HG03159 (cell line): Measurements from ENCODE around the gene SUPT5H.
A peak's percentile ranks its signal among the peaks of the same experiment; 100 is the strongest.
"Not testable (repeated sequence)": the region's sequence is repeated elsewhere in the genome, so short reads cannot be mapped to it uniquely, and the experiment has no call there.

ENCODE experiments used
- ATAC-seq: cut with Tn5 transposase; IDR thresholded peaks from one replicate; pipeline ENCODE4 v1.9.1; 2021; ENCODE audit warnings: mild to moderate bottlenecking, moderate library complexity; ENCODE audit not compliant: unreplicated experiment

The SUPT5H gene

GRCh38 chr19:39463403-39463802 is 18.0 kb downstream of the SUPT5H start:
- no peak for ATAC-seq

- ATAC-seq = no peak
These were observed 20.8 kb downstream of the SUPT5H start for GRCh38 chr19:39465956-39466747.

- no peak for ATAC-seq
These were observed 22.6 kb downstream of the SUPT5H start for GRCh38 chr19:39467941-39468340.

GRCh38 chr19:39469036-39469435 is 23.7 kb downstream of the SUPT5H start:
- ATAC-seq = no peak

GRCh38 chr19:39469567-39469966 is 24.2 kb downstream of the SUPT5H start:
- no peak for ATAC-seq

GRCh38 chr19:39470724-39471339 is 25.4 kb downstream of the SUPT5H start:
- ATAC-seq = no peak

GRCh38 chr19:39471756-39472536 is 26.6 kb downstream of the SUPT5H start:
- ATAC-seq = no peak

GRCh38 chr19:39472746-39473442 is 27.5 kb downstream of the SUPT5H start:
- no peak for ATAC-seq

GRCh38 chr19:39473443-39473960 is 28.1 kb downstream of the SUPT5H start:
- no peak for ATAC-seq

GRCh38 chr19:39474139-39474620 is 28.8 kb downstream of the SUPT5H start:
- ATAC-seq = no peak

- ATAC-seq = no peak
These were observed 30.4 kb downstream of the SUPT5H start for GRCh38 chr19:39475748-39476147.

- ATAC-seq = not testable (repeated sequence)
These were observed 34.0 kb downstream of the SUPT5H start for GRCh38 chr19:39479319-39479801.

GRCh38 chr19:39479916-39480315 is 34.5 kb downstream of the SUPT5H start:
- no peak for ATAC-seq

- ATAC-seq = peak; percentile 85
These were observed 35.2 kb downstream of the SUPT5H start, which contains the start of gene TIMM50 for GRCh38 chr19:39480337-39481228. Gene TIMM50 (plus strand): TSS chr19:39480838. CDS start chr19:39480854, 16 bp downstream.

GRCh38 chr19:39481229-39481545 is 35.8 kb downstream of the SUPT5H start:
- ATAC-seq = no peak

GRCh38 chr19:39481676-39482075 is 36.3 kb downstream of the SUPT5H start:
- ATAC-seq = no peak

- no peak for ATAC-seq
These were observed 37.8 kb downstream of the SUPT5H start for GRCh38 chr19:39483141-39483540.

GRCh38 chr19:39489756-39490155 is 44.4 kb downstream of the SUPT5H start:
- ATAC-seq = no peak

GRCh38 chr19:39492225-39492624 is 46.8 kb downstream of the SUPT5H start:
- ATAC-seq = no peak

- ATAC-seq = no peak
These were observed 47.4 kb downstream of the SUPT5H start for GRCh38 chr19:39492788-39493187.
